ENCODE results near the gene CAPZB.
"Not testable (repeated sequence)": the region's sequence is repeated elsewhere in the genome, so short reads cannot be mapped to it uniquely, and the experiment has no call there.

CAPZB gene

DNA sequence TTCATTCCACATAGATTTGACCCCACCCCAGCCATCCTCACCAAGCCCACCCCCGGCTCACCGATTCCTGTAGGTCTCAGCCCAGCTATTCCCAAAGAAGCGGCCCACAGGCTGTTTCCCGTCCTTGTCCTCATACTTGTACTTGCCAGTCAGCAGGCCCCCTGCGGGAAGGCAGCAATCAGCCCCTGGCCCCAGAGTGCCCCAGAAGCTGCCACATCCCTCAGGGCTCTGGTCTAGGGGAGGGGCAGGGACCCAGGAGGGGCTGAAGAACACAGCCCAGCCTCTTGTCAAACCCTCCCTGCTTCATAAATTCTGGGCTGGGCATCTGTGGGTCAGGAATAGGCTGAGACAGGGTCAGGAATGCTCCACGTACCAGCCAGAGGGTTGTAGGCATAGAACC, 178.4 kb downstream of the CAPZB start:
- no peak for DNase-seq (ENCODE audit: low spot score)
- TF ChIP-seq, protein P1, sequence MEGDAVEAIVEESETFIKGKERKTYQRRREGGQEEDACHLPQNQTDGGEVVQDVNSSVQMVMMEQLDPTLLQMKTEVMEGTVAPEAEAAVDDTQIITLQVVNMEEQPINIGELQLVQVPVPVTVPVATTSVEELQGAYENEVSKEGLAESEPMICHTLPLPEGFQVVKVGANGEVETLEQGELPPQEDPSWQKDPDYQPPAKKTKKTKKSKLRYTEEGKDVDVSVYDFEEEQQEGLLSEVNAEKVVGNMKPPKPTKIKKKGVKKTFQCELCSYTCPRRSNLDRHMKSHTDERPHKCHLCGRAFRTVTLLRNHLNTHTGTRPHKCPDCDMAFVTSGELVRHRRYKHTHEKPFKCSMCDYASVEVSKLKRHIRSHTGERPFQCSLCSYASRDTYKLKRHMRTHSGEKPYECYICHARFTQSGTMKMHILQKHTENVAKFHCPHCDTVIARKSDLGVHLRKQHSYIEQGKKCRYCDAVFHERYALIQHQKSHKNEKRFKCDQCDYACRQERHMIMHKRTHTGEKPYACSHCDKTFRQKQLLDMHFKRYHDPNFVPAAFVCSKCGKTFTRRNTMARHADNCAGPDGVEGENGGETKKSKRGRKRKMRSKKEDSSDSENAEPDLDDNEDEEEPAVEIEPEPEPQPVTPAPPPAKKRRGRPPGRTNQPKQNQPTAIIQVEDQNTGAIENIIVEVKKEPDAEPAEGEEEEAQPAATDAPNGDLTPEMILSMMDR (IDR thresholded peaks at IDR 0.05; ENCODE audit: extremely low read depth, insufficient read depth, missing control alignments) = no peak
- in situ Hi-C loops (cut with MboI; ENCODE audit: low pct_unique_long_range_greater_than_20kb, low sequenced_read_pairs, unreplicated experiment) = no loop called here

DNA sequence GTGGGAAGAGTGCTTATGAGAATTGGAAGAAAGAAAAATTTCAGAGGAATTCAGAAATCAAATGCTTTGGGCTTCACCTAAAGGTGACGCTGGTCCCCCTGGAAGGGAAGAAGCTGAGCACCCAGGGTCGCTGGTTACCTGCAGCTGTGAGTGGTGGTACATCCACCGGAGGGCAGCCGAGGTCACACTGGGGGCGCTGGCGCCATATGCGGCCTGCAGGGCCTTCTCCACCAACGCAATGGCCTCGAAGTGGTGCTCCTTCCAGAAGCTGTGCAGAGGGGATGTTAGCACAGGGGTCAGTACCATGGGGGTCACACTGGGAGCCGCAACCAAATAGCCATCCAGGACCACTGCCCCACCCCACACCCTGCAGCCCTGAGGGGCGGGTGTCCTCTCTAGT, 179.5 kb downstream of the CAPZB start:
- TF ChIP-seq, protein P1 (IDR thresholded peaks at IDR 0.05; ENCODE audit: extremely low read depth, insufficient read depth, missing control alignments) = no peak
- in situ Hi-C loops (cut with MboI; ENCODE audit: low pct_unique_long_range_greater_than_20kb, low sequenced_read_pairs, unreplicated experiment) = no loop called here

DNA sequence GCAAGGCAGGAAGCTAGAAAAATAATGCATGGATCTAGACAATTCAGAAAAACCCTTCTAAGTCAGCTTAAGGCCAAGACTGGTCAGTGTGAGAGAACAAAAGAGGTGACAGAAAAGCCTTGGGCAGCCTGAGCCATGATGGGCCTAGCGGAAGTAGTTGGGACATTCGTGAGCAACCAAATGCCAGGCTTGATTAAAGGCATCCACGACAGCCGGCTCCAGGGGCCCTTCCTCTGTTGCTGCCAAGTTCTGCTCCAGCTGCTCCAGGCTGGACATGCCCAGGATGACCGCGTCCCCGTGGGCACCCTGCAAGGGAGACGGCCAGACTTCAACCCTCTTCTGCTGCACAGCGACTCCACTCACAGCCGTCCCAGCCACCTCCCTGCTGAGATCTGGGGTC, 181.3 kb downstream of the CAPZB start:
- in situ Hi-C loops (cut with MboI; ENCODE audit: low pct_unique_long_range_greater_than_20kb, low sequenced_read_pairs, unreplicated experiment); DNase-seq (ENCODE audit: low spot score): not testable (repeated sequence)

More for the DNA sequence above, 179.5 kb downstream of the CAPZB start:
- no peak for DNase-seq (ENCODE audit: low spot score)

DNA sequence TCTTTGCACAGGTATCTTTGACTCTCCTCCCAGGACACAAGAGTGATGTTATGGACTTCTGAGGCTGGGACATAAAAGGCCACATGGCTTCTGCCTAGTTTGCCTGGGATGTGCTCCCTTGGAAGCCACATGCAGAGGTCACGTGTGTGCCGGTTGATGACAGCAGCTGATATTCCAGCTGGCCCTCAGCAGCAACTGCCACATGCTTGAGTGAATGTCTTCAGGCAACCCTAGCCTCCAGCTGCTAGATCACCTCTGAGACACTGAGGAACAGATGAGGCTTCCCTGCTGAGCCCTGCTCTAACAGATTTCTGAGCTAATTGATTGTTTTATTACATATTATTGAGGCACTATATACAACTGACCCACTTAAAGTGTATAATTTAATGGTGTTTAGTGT, 185.1 kb downstream of the CAPZB start:
- in situ Hi-C loops (cut with MboI; ENCODE audit: low pct_unique_long_range_greater_than_20kb, low sequenced_read_pairs, unreplicated experiment) = no loop called here
- DNase-seq (ENCODE audit: low spot score) = no peak
- TF ChIP-seq, protein P1 (IDR thresholded peaks at IDR 0.05; ENCODE audit: extremely low read depth, insufficient read depth, missing control alignments) = no peak

DNA sequence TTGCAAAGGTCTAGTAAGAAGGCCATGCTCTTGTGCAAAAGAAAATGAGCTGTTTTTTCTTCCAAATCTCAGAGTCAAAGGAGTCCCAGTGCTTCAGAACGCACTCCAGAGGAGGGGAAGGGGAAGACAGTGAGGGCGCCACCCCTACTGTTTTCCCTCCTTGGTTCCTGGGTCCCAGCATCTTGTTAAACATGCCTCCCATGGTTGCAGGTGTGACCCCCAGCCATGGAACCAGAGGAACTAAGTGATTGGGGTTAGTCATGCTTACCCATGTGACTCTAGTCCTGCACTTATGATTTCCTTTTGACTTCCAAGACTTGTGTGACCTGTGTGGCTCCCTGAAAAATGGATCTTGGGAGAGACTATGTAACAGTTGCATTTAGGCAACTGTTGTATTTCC, 190.7 kb downstream of the CAPZB start:
- TF ChIP-seq, protein P1 (IDR thresholded peaks at IDR 0.05; ENCODE audit: extremely low read depth, insufficient read depth, missing control alignments) = no peak
- no peak for DNase-seq (ENCODE audit: low spot score)
- in situ Hi-C loops (cut with MboI; ENCODE audit: low pct_unique_long_range_greater_than_20kb, low sequenced_read_pairs, unreplicated experiment) = no loop called here

DNA sequence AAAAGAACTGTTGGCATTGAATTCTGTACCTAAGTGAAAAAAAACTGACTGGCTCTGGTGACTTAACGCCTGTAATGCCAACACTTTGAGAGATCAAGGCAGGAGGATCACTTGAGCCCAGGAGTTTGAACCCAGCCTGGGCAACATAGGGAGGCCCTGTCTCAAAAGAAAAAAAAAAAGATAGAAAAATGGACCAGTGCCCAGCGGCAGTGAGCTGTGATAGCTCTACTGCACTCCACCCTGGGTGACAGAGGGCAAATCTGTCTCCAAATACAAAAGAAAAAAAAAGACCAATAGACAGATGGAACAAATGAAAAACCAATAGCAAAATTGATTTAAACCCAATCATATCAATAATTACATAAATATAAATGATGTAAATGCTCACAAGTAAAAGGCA, 196.1 kb downstream of the CAPZB start:
- TF ChIP-seq, protein P1 (IDR thresholded peaks at IDR 0.05; ENCODE audit: extremely low read depth, insufficient read depth, missing control alignments) = no peak
- DNase-seq (ENCODE audit: low spot score) = no peak
- in situ Hi-C loops (cut with MboI; ENCODE audit: low pct_unique_long_range_greater_than_20kb, low sequenced_read_pairs, unreplicated experiment) = no loop called here

All from GM13977 (cell line).